ENCODE data around the gene LASP1.
"Not testable (repeated sequence)": the region's sequence is repeated elsewhere in the genome, so short reads cannot be mapped to it uniquely, and the experiment has no call there.

LASP1 gene

GRCh38 chr17:38869526-38870258, at the start of gene LASP1:
LASP1 (plus strand) TSS chr17:38870058; CDS start chr17:38870190, 132 bp downstream.
- peak; percentile 86 for DNase-seq

- DNase-seq: peak; percentile 97
Measured at GRCh38 chr17:38824899-38825761, 44.7 kb upstream of the LASP1 start, which contains the start of gene CWC25. CWC25 (minus strand) TSS chr17:38825321; CDS start chr17:38825183, 138 bp downstream.

- no peak for DNase-seq
Measured at GRCh38 chr17:38825762-38826247, 44.1 kb upstream of the LASP1 start.

- DNase-seq: no peak
Measured at GRCh38 chr17:38844261-38844757, 25.5 kb upstream of the LASP1 start.

GRCh38 chr17:38848557-38848891, 21.3 kb upstream of the LASP1 start:
- no peak for DNase-seq

GRCh38 chr17:38848939-38849605, 20.8 kb upstream of the LASP1 start:
- DNase-seq: no peak

GRCh38 chr17:38850374-38850773, 19.5 kb upstream of the LASP1 start:
- no peak for DNase-seq

- DNase-seq: no peak
Measured at GRCh38 chr17:38851434-38851833, 18.4 kb upstream of the LASP1 start.

GRCh38 chr17:38852771-38853291, 17.0 kb upstream of the LASP1 start:
- DNase-seq: no peak

- DNase-seq: peak; percentile 82
Measured at GRCh38 chr17:38853292-38854219, 16.3 kb upstream of the LASP1 start, which contains the start of gene RPL23. RPL23 (minus strand) TSS chr17:38853721; CDS start chr17:38853710, 11 bp downstream.

GRCh38 chr17:38855101-38855714, 14.7 kb upstream of the LASP1 start:
- not testable (repeated sequence) for DNase-seq

GRCh38 chr17:38857271-38857670, 12.6 kb upstream of the LASP1 start:
- DNase-seq: no peak

- no peak for DNase-seq
Measured at GRCh38 chr17:38861399-38861843, 8.4 kb upstream of the LASP1 start.

GRCh38 chr17:38864636-38865398, 5.0 kb upstream of the LASP1 start:
- DNase-seq: no peak

GRCh38 chr17:38867179-38867967, 2.5 kb upstream of the LASP1 start:
- DNase-seq: no peak

GRCh38 chr17:38867968-38868816, 1.7 kb upstream of the LASP1 start:
- DNase-seq: no peak

- peak; percentile 75 for DNase-seq
Measured at GRCh38 chr17:38868817-38869525, 887 bp upstream of the LASP1 start.
